Calu3 (cell line): ENCODE data around the gene ZSWIM1. TPM values are rescaled to one million over a fixed set of nuclear protein-coding genes. Genes with fewer than 3 reads are reported as not detected.
A peak's percentile ranks its signal among the peaks of the same experiment; 100 is the strongest.

Experiments used
- BruUV-seq: library from RNA; stranded (reverse); fragments of 400-500 nt; replicated peaks from 2 replicates; lab custom pipeline; 2021; lab: Mats Ljungman, UMichigan
- CTCF ChIA-PET: fragments of 300-600 bp; sonication (Branson Sonifier 250); formaldehyde crosslinking; loops from one replicate; lab custom pipeline; 2022; ENCODE audit warnings: antibody characterized with exemption; lab: Charles Lee
- DNase-seq: peaks from one replicate; pipeline ENCODE4 v3.0.0; 2022
- H3K27ac Mint-ChIP-seq: one replicate; pipeline ENCODE4 v1.8.0; 2022; ENCODE audit warnings: mixed read lengths; ENCODE audit not compliant: unreplicated experiment
- H3K27me3 Mint-ChIP-seq: one replicate; pipeline ENCODE4 v1.8.0; 2022; ENCODE audit warnings: mixed read lengths; ENCODE audit not compliant: unreplicated experiment
- H3K36me3 Mint-ChIP-seq: one replicate; pipeline ENCODE4 v1.8.0; 2022; ENCODE audit warnings: mild to moderate bottlenecking, moderate library complexity, mixed read lengths; ENCODE audit not compliant: insufficient read depth, unreplicated experiment
- H3K4me1 Mint-ChIP-seq: one replicate; pipeline ENCODE4 v1.8.0; 2022; ENCODE audit warnings: mild to moderate bottlenecking, low read depth, mixed read lengths; ENCODE audit not compliant: unreplicated experiment
- H3K4me3 Mint-ChIP-seq: one replicate; pipeline ENCODE4 v1.8.0; 2022; ENCODE audit warnings: mild to moderate bottlenecking, low read depth, moderate library complexity, mixed read lengths; ENCODE audit not compliant: unreplicated experiment
- H3K9me3 Mint-ChIP-seq: one replicate; pipeline ENCODE4 v1.8.0; 2022; ENCODE audit warnings: low read depth, mixed read lengths; ENCODE audit not compliant: unreplicated experiment
- intact Hi-C: fragments of 100-400 bp; cut with micrococcal nuclease; formaldehyde crosslinking; loops from one replicate; pipeline ENCODE4 v1.10.0; 2022; ENCODE audit not compliant: unreplicated experiment
- total RNA-seq: library from RNA; stranded (reverse); gene quantifications from 2 replicates; pipeline ENCODE4 v1.2.3, GENCODE V29; 2022
- TF ChIP-seq, protein P1 (sequence below): fragments of 200-600 bp; IDR thresholded peaks from one replicate; pipeline ENCODE4 v1.8.0; 2022; ENCODE audit warnings: antibody characterized with exemption; ENCODE audit not compliant: unreplicated experiment

ZSWIM1 gene
- total RNA-seq, 1 experiment from 2014 or later = 20.2 TPM

DNA sequence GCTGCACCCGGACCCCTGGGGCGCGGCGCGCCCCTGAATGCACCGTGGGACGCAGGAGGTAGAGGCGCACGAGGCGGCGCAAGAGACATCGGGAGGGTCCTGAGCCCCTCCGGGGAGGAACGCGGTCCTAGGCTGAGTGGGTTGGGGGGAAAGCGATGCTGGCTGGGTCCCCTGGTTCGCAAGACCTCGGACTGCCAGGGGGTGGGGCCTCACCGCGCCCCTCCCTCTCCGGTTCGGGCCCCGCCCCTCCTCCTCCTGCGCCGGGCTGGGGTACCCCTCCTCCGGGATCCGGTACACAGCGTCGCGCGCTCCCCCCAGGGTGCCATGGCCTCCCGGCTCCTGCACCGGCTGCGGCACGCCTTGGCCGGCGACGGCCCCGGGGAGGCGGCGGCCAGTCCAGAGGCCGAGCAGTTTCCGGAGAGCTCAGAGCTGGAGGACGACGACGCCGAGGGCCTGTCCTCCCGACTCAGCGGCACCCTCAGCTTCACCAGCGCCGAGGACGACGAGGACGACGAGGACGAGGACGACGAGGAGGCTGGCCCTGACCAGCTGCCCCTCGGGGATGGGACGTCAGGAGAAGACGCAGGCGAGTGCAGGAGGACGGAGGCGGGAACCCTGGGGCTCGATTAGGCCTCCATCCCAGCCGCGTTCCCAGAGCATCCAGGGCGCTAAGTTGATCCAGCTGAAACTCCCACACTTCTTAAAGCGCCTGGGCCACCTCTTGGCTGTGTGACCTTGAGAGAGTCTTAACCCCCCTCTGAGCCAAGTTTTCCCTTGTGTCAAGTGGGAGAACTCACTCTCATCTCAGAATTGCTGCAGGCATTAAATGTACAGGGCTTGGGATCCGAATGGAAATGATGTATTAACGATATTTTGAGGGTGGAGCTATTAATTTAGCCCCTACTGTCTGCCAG, 46.9 kb upstream of the ZSWIM1 start:
- Mint-ChIP-seq H3K4me1 (peaks cover 8% of the 10 kb centered on the region), H3K9me3 (no peaks in the 10 kb centered on the region), H3K27ac (peak overlapping the region; percentile 67), H3K36me3 (peaks cover 31% of the 10 kb centered on the region), H3K27me3 (no peaks in the 10 kb centered on the region), H3K4me3 (peak overlapping the region; percentile 86)
- CTCF ChIA-PET = interaction anchor here (0.6 to 1.5 kb wide), 4 partner anchors 8 to 283 kb away, joined by 3 to 4 read pairs (median 3); no protein-coding TSS in a partner anchor
- DNase-seq = peak; percentile 83
- intact Hi-C loops = no loop called here
- BruUV-seq = no TSS peak
- TF ChIP-seq, protein P1, sequence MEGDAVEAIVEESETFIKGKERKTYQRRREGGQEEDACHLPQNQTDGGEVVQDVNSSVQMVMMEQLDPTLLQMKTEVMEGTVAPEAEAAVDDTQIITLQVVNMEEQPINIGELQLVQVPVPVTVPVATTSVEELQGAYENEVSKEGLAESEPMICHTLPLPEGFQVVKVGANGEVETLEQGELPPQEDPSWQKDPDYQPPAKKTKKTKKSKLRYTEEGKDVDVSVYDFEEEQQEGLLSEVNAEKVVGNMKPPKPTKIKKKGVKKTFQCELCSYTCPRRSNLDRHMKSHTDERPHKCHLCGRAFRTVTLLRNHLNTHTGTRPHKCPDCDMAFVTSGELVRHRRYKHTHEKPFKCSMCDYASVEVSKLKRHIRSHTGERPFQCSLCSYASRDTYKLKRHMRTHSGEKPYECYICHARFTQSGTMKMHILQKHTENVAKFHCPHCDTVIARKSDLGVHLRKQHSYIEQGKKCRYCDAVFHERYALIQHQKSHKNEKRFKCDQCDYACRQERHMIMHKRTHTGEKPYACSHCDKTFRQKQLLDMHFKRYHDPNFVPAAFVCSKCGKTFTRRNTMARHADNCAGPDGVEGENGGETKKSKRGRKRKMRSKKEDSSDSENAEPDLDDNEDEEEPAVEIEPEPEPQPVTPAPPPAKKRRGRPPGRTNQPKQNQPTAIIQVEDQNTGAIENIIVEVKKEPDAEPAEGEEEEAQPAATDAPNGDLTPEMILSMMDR = no peak

DNA sequence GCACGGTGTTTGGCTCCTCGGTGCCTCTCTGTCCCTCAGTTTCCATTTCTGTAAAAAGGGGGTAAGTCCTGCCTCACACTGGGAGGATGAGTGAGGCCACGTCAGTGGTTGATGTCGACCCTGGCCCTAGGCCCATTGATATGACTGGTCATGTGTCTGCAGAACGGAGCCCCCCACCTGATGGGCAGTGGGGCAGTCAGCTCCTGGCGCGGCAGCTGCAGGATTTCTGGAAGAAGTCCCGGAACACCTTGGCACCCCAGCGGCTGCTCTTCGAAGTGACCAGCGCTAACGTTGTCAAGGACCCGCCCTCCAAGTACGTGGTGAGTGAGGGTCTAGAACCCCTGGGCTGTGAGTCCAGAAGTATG, 46.2 kb upstream of the ZSWIM1 start:
- CTCF ChIA-PET = interaction anchor here (1.1 to 1.5 kb wide), 3 partner anchors 9 to 88 kb away, joined by 3 to 4 read pairs (median 3); no protein-coding TSS in a partner anchor
- H3K9me3 Mint-ChIP-seq = no peaks in the 10 kb centered on the region
- TF ChIP-seq, protein P1 = no peak
- H3K4me1 Mint-ChIP-seq = peaks cover 8% of the 10 kb centered on the region
- peaks cover 31% of the 10 kb centered on the region for H3K36me3 Mint-ChIP-seq
- peak overlapping the region; percentile 86 for H3K4me3 Mint-ChIP-seq
- no peak for DNase-seq
- no peak overlapping the region for H3K27ac Mint-ChIP-seq
- no TSS peak for BruUV-seq
- no peaks in the 10 kb centered on the region for H3K27me3 Mint-ChIP-seq
- intact Hi-C loops = no loop called here

DNA sequence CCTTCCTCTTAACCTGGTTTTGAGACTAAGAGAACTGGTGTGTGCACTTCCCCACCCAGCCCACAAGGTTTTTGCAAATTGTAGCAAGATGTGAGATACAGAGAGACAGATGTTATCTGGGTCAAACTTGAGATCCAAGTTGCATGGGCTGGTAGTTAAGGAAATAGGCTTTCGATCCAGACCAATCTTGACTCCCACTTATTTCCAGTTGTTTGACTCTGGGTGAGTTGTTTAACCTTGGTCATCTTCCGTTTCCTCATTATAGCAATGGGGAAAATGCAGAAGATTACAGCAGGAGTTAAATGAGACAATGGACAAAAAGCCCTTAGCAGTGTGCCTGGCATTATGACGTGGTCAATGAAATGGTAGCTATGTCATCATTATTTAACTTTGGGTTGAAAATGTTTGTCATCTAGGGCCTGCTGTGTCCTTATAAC, 45.7 kb upstream of the ZSWIM1 start:
- Mint-ChIP-seq H3K36me3 (peaks cover 31% of the 10 kb centered on the region), H3K4me1 (peaks cover 8% of the 10 kb centered on the region), H3K9me3 (no peaks in the 10 kb centered on the region), H3K27ac (no peak overlapping the region), H3K4me3 (no peak overlapping the region), H3K27me3 (no peaks in the 10 kb centered on the region)
- TSS peak; percentile 49 for BruUV-seq
- no peak for DNase-seq
- TF ChIP-seq, protein P1 = no peak
- intact Hi-C loops = no loop called here
- CTCF ChIA-PET = interaction anchor here (1.2 kb wide), 1 partner anchor 87 kb away, joined by 3 read pairs; no protein-coding TSS in a partner anchor

DNA sequence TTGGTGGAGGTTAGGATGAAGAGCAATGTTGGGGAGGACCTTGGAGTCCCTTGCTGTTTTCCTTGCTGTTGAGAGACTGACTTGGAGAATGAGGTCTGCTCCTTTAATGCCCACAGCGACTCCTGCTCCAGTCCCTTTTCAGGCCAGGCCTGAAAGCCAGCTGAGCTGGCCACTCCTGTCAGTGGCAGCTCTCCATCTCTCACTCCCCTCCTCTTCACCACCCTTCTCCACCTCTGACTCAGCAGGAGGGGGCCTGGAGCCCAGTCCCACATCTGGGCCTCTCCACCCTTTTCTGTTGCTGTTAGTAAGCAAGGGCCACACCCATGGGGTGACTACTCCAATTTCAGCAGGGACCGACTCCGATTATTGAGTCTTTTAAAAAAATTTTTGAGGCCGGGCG, 45.2 kb upstream of the ZSWIM1 start:
- TF ChIP-seq, protein P1 = no peak
- H3K27ac Mint-ChIP-seq = no peak overlapping the region
- CTCF ChIA-PET = no interaction called here

More for the DNA sequence above, 45.2 kb upstream of the ZSWIM1 start:
- H3K36me3 Mint-ChIP-seq = peaks cover 33% of the 10 kb centered on the region
- DNase-seq = no peak
- no peaks in the 10 kb centered on the region for H3K27me3 Mint-ChIP-seq
- peaks cover 8% of the 10 kb centered on the region for H3K4me1 Mint-ChIP-seq
- BruUV-seq = no TSS peak
- no peak overlapping the region for H3K4me3 Mint-ChIP-seq
- intact Hi-C loops = no loop called here
- no peaks in the 10 kb centered on the region for H3K9me3 Mint-ChIP-seq
